Mucosa of descending colon (tissue), 3 donors: Measurements from ENCODE around the gene PKDCC. TPM values are rescaled to one million over a fixed set of nuclear protein-coding genes. Genes with fewer than 3 reads are reported as not detected.

ENCODE experiments used
- ATAC-seq: fragments of 200-7000 bp; cut with Tn5 transposase; one replicate; pipeline ENCODE4 v1.9.1; 2020; ENCODE audit warnings: mild to moderate bottlenecking, moderate library complexity
- DNase-seq, 3 donors: peaks; one replicate each; pipeline ENCODE4 v3.0.0-alpha.2; 2020
- H3K36me3 ChIP-seq: fragments of 200-600 bp; one replicate; pipeline ENCODE4 v1.8.0; 2021; ENCODE audit warnings: low read depth, mild to moderate bottlenecking
- H3K4me1 ChIP-seq: fragments of 200-600 bp; one replicate; pipeline ENCODE4 v1.8.0; 2021; ENCODE audit warnings: low read depth, mild to moderate bottlenecking
- H3K4me3 ChIP-seq: fragments of 200-600 bp; one replicate; pipeline ENCODE4 v1.8.0; 2021; ENCODE audit warnings: mild to moderate bottlenecking
- H3K9me3 ChIP-seq: fragments of 200-600 bp; one replicate; pipeline ENCODE4 v1.8.0; 2021; ENCODE audit warnings: mild to moderate bottlenecking
- CTCF ChIP-seq: fragments of 200-600 bp; IDR thresholded peaks from one replicate; pipeline ENCODE4 v1.8.0; 2022; ENCODE audit warnings: antibody characterized with exemption, mild to moderate bottlenecking
- intact Hi-C, 2 donors: fragments of 100-400 bp; cut with DNase I in 1 of 2; cut with micrococcal nuclease in 1 of 2; formaldehyde crosslinking; loops; one replicate each; pipeline versions ENCODE4 v1.11.0 to v1.11.1; 2022; cut with DNase I, micrococcal nuclease
- total RNA-seq, 3 donors: library from RNA; stranded (reverse); fragmentation: NEBNext Ultra II Directional in 2 of 3; extraction: Animal tissue kit (Norgen Biotek cat#: 25700) in 2 of 3; gene quantifications; one replicate each; pipeline versions ENCODE4 v1.2.1 to v1.2.4, GENCODE V29; 2021 to 2023
- donor health status: DM: no; HTN: no; CAD: no; lungs with moderate emphysema.
- donor health status: DM: no; HTN: no; CAD: no.
- donor health status: DM: no; HTN: yes; CAD: no.

Gene PKDCC
- total RNA-seq, 3 donors from 2014 or later = 79.3 to 88.8 (median 80.7) TPM

GRCh38 chr2:42007551-42007950 is 40.3 kb upstream of the PKDCC start:
- no peaks in the 10 kb centered on the region for H3K36me3 ChIP-seq
- no peak overlapping the region for H3K4me3 ChIP-seq
- DNase-seq (no peak), ATAC-seq (no peak)
- no peaks in the 10 kb centered on the region for H3K9me3 ChIP-seq
- peaks cover 13% of the 10 kb centered on the region for H3K4me1 ChIP-seq
- intact Hi-C loops = no loop called here
- TF ChIP-seq CTCF = no peak

GRCh38 chr2:42008241-42008921 is 39.4 kb upstream of the PKDCC start:
- no peak for DNase-seq
- Histone ChIP-seq H3K36me3 (no peaks in the 10 kb centered on the region), H3K4me1 (peaks cover 13% of the 10 kb centered on the region), H3K9me3 (no peaks in the 10 kb centered on the region), H3K4me3 (no peak overlapping the region)
- peak; percentile 42 for ATAC-seq
- intact Hi-C loops = no loop called here
- TF ChIP-seq CTCF = no peak

- Histone ChIP-seq H3K9me3 (no peaks in the 10 kb centered on the region), H3K4me3 (no peak overlapping the region), H3K4me1 (peaks cover 13% of the 10 kb centered on the region), H3K36me3 (no peaks in the 10 kb centered on the region)
- intact Hi-C loops = no loop called here
- no peak for TF ChIP-seq CTCF
- ATAC-seq = no peak
- DNase-seq = no peak
These were observed 37.9 kb upstream of the PKDCC start for GRCh38 chr2:42009657-42010580.

GRCh38 chr2:42010743-42011298 is 37.0 kb upstream of the PKDCC start:
- TF ChIP-seq CTCF = no peak
- intact Hi-C loops = no loop called here
- no peaks in the 10 kb centered on the region for H3K36me3 ChIP-seq
- peaks cover 13% of the 10 kb centered on the region for H3K4me1 ChIP-seq
- DNase-seq = peak in 1 of 3 donors; percentile 25
- H3K4me3 ChIP-seq = no peak overlapping the region
- ATAC-seq = no peak
- no peaks in the 10 kb centered on the region for H3K9me3 ChIP-seq

- Histone ChIP-seq H3K9me3 (no peaks in the 10 kb centered on the region), H3K4me3 (no peak overlapping the region), H3K4me1 (peaks cover 13% of the 10 kb centered on the region), H3K36me3 (no peaks in the 10 kb centered on the region)
- no peak for TF ChIP-seq CTCF
- intact Hi-C loops = no loop called here
- ATAC-seq (no peak), DNase-seq (no peak)
These were observed 35.7 kb upstream of the PKDCC start for GRCh38 chr2:42012137-42012536.
